DND-41 (cell line): ENCODE results near the gene INAFM2.

Experiments used
- EZH2 ChIP-seq: IDR thresholded peaks from 3 replicates; pipeline ENCODE4 v1.6.1; 2012; ENCODE audit warnings: borderline replicate concordance, low read depth, mild to moderate bottlenecking, moderate library complexity, low read length, inconsistent platforms; ENCODE audit not compliant: severe bottlenecking
- TF ChIP-seq, protein P1 (sequence below): IDR thresholded peaks from 2 replicates; pipeline ENCODE4 v1.5.1; 2012; ENCODE audit warnings: borderline replicate concordance, low read length, moderate library complexity, mild to moderate bottlenecking; ENCODE audit not compliant: poor library complexity, severe bottlenecking; ENCODE audit errors: extremely low read depth

DNA sequence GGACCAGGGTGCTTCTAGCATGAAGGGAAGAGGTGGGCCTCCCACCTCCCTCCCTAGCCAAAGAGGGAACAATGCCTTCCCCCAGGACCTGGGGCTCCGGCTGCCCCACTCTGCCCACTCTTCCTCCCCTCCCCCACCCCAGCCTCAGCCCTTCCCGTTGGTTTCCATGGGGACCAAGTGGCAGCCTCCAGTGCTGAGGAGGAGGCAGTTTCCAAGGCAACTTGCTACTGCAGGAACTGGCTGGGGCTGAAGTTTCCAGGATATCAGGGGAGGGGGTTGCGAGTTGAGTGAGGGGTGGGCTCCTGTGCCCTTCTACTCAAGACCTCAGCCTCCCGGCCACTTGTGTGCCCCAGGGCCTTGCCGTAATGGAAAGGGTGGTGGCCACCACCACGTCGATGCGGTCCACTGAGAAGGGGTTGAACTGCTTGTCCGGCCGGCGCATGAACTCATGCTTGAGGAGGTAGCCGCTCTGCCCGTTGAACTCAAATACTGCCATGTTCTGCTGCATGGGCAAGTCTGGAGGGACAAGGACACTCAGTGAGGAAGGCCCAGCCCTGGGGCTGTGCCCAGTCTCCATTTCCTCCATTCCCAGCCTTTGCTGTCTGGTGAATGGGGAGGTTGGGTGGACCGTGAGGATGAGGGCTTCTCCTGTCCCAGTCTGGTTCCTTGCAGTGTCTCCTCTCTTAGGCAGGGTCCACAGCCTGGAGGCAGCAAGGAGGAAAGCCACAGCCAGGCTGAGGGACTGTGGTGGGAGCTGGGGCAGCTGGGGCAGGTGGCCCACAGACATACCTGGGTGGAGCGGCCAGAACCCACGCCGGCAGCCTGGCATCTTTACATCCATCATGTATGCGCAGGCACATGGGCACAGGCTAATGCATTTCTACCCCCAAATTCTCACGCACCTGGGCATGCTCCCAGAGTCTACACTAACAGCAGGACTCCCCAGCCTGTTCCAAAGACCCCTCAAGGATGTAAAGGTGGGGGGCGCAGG lies 29.3 kb upstream of the INAFM2 start:
- TF ChIP-seq, protein P1, sequence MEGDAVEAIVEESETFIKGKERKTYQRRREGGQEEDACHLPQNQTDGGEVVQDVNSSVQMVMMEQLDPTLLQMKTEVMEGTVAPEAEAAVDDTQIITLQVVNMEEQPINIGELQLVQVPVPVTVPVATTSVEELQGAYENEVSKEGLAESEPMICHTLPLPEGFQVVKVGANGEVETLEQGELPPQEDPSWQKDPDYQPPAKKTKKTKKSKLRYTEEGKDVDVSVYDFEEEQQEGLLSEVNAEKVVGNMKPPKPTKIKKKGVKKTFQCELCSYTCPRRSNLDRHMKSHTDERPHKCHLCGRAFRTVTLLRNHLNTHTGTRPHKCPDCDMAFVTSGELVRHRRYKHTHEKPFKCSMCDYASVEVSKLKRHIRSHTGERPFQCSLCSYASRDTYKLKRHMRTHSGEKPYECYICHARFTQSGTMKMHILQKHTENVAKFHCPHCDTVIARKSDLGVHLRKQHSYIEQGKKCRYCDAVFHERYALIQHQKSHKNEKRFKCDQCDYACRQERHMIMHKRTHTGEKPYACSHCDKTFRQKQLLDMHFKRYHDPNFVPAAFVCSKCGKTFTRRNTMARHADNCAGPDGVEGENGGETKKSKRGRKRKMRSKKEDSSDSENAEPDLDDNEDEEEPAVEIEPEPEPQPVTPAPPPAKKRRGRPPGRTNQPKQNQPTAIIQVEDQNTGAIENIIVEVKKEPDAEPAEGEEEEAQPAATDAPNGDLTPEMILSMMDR: no peak
- TF ChIP-seq EZH2: no peak
